OCI-LY7 (cell line): ENCODE data around the gene LITAFD. TPM values are rescaled to one million over a fixed set of nuclear protein-coding genes. Genes with fewer than 3 reads are reported as not detected.

ENCODE experiments used
- BruUV-seq: library from RNA; stranded (reverse); fragments of 400-500 nt; replicated peaks from 2 replicates; lab custom pipeline; 2021; lab: Mats Ljungman, UMichigan
- CTCF ChIA-PET: fragments of 300-600 bp; sonication (Branson Sonifier 250); formaldehyde crosslinking; loops from one replicate; lab custom pipeline; 2022; ENCODE audit warnings: antibody characterized with exemption; ENCODE audit not compliant: unreplicated experiment; lab: Charles Lee
- POLR2A ChIA-PET: fragments of 300-600 bp; sonication (Branson Sonifier 250); formaldehyde crosslinking; loops from one replicate; lab custom pipeline; 2022; ENCODE audit warnings: antibody characterized with exemption; lab: Charles Lee
- DNase-seq: peaks from one replicate; pipeline ENCODE4 v3.0.0-alpha.2; 2015; ENCODE audit warnings: low spot score
- H2AFZ ChIP-seq: fragments of 200-600 bp; sonication (generic), shearing (Covaris generic); 2 replicates; pipeline ENCODE4 v1.6.1; 2014; ENCODE audit warnings: mild to moderate bottlenecking, antibody characterized with exemption, low read length, moderate library complexity
- H3K27ac ChIP-seq: fragments of 200-600 bp; sonication (generic); 2 replicates; pipeline ENCODE4 v1.5.1; 2014; ENCODE audit warnings: mixed run types, low read depth, mild to moderate bottlenecking, moderate library complexity, low read length, inconsistent platforms; ENCODE audit not compliant: poor library complexity, severe bottlenecking
- H3K36me3 ChIP-seq: fragments of 200-600 bp; sonication (generic); 2 replicates; pipeline ENCODE4 v1.6.1; 2014; ENCODE audit warnings: mild to moderate bottlenecking, antibody characterized with exemption, low read length, moderate library complexity, mixed read lengths; ENCODE audit not compliant: insufficient read depth
- H3K4me1 ChIP-seq: fragments of 200-600 bp; sonication (generic); 2 replicates; pipeline ENCODE4 v1.5.1; 2014; ENCODE audit warnings: mild to moderate bottlenecking, low read length; ENCODE audit not compliant: insufficient read depth, poor library complexity, severe bottlenecking
- H3K4me2 ChIP-seq: fragments of 200-600 bp; sonication (generic); 2 replicates; pipeline ENCODE4 v1.6.1; 2014; ENCODE audit warnings: mild to moderate bottlenecking, low read length
- H3K4me3 ChIP-seq: fragments of 200-600 bp; sonication (generic); 2 replicates; pipeline ENCODE4 v1.5.1; 2014; ENCODE audit warnings: mild to moderate bottlenecking, low read depth, low read length; ENCODE audit not compliant: poor library complexity, severe bottlenecking
- H3K79me2 ChIP-seq: fragments of 200-600 bp; sonication (generic); 2 replicates; pipeline ENCODE4 v1.6.1; 2016; ENCODE audit warnings: low read depth, mild to moderate bottlenecking, low read length, moderate library complexity, mixed read lengths; ENCODE audit not compliant: insufficient read depth
- H3K9me2 ChIP-seq: fragments of 200-600 bp; sonication (generic); 2 replicates; pipeline ENCODE4 v1.6.1; 2016; ENCODE audit warnings: mild to moderate bottlenecking, low read length, mixed read lengths; ENCODE audit not compliant: insufficient read depth
- H3K9me3 ChIP-seq: fragments of 200-600 bp; sonication (generic); 2 replicates; pipeline ENCODE4 v1.6.1; 2014; ENCODE audit warnings: mild to moderate bottlenecking, mixed run types, low read length, mixed read lengths
- H4K20me1 ChIP-seq: fragments of 200-600 bp; sonication (generic); 2 replicates; pipeline ENCODE4 v1.6.1; 2014; ENCODE audit warnings: mild to moderate bottlenecking, antibody characterized with exemption, low read length, moderate library complexity, mixed read lengths; ENCODE audit not compliant: insufficient read depth
- CTCF ChIP-seq: fragments of 200-600 bp; sonication (generic); conservative IDR thresholded peaks from 2 replicates; pipeline ENCODE4 v1.5.1; 2014; ENCODE audit warnings: mild to moderate bottlenecking, antibody characterized with exemption, low read length, moderate library complexity, mixed read lengths
- EZH2phosphoT487 ChIP-seq: fragments of 200-600 bp; sonication (generic); IDR thresholded peaks from 2 replicates; pipeline ENCODE4 v1.6.1; 2018; ENCODE audit warnings: low read depth, borderline replicate concordance, mild to moderate bottlenecking, mixed run types, antibody characterized with exemption, low read length, moderate library complexity, mixed read lengths
- intact Hi-C: fragments of 100-400 bp; cut with micrococcal nuclease; formaldehyde crosslinking; loops from one replicate; pipeline ENCODE4 v1.10.0; 2022; ENCODE audit not compliant: unreplicated experiment
- total RNA-seq, 2 experiments: library from RNA; depleted of rRNA in 1 of 2; stranded (reverse); fragments of >200 nt in 1 of 2; shearing (Covaris generic) in 1 of 2; gene quantifications; 2 replicates each; pipeline ENCODE4 v1.2.3, GENCODE V29; 2014 to 2022

The LITAFD gene
- total RNA-seq, 2 experiments from 2014 or later, result not detected

- no peaks in the 10 kb centered on the region for H4K20me1 ChIP-seq
- no peak for DNase-seq
- peaks cover 7% of the 10 kb centered on the region for H3K4me1 ChIP-seq
- no peak for TF ChIP-seq EZH2phosphoT487
- no peak for TF ChIP-seq CTCF
- H3K36me3 ChIP-seq, result peaks cover 4% of the 10 kb centered on the region
- H3K27ac ChIP-seq, result no peak overlapping the region
- ChIA-PET POLR2A (no interaction called here), CTCF (no interaction called here)
- no peaks in the 10 kb centered on the region for H3K9me3 ChIP-seq
- no TSS peak for BruUV-seq
- no peak overlapping the region for H2AFZ ChIP-seq
- intact Hi-C loops, result no loop called here
- no peaks in the 10 kb centered on the region for H3K79me2 ChIP-seq
- H3K4me2 ChIP-seq, result no peak overlapping the region
- H3K4me3 ChIP-seq, result no peak overlapping the region
- H3K9me2 ChIP-seq, result no peaks in the 10 kb centered on the region
These were observed 3.8 kb downstream of the LITAFD start for GRCh38 chr16:8885674-8886592.

- no peak overlapping the region for H2AFZ ChIP-seq
- no peak overlapping the region for H3K4me2 ChIP-seq
- ChIA-PET POLR2A (interaction anchor here (0.6 kb wide), 1 partner anchor 15 kb away, joined by 5 read pairs; no protein-coding TSS in a partner anchor), CTCF (no interaction called here)
- no peaks in the 10 kb centered on the region for H3K9me2 ChIP-seq
- H3K79me2 ChIP-seq, result no peaks in the 10 kb centered on the region
- BruUV-seq, result no TSS peak
- H3K27ac ChIP-seq, result no peak overlapping the region
- no peak overlapping the region for H3K4me3 ChIP-seq
- intact Hi-C loops, result no loop called here
- TF ChIP-seq EZH2phosphoT487 (no peak), CTCF (no peak)
- H3K9me3 ChIP-seq, result no peaks in the 10 kb centered on the region
- no peaks in the 10 kb centered on the region for H4K20me1 ChIP-seq
- peaks cover 13% of the 10 kb centered on the region for H3K36me3 ChIP-seq
- DNase-seq, result no peak
- peaks cover 2% of the 10 kb centered on the region for H3K4me1 ChIP-seq
These were observed 4.7 kb downstream of the LITAFD start for GRCh38 chr16:8886593-8887430.
